Inflammatory macrophage (primary cell): ENCODE measurements around the gene ACCSL.

Experiments used
- DNase-seq, 2 donors: peaks; one replicate each; pipeline ENCODE4 v3.0.0-alpha.2; 2020 to 2022

The ACCSL gene

GRCh38 chr11:44065841-44066731 is 18.3 kb downstream of the ACCSL start, which contains the start of gene ACCS:
Gene ACCS (plus strand): TSS chr11:44066270. CDS start chr11:44067628, 1,358 bp downstream.
- DNase-seq, result peak; percentile 84 to 91

DNA sequence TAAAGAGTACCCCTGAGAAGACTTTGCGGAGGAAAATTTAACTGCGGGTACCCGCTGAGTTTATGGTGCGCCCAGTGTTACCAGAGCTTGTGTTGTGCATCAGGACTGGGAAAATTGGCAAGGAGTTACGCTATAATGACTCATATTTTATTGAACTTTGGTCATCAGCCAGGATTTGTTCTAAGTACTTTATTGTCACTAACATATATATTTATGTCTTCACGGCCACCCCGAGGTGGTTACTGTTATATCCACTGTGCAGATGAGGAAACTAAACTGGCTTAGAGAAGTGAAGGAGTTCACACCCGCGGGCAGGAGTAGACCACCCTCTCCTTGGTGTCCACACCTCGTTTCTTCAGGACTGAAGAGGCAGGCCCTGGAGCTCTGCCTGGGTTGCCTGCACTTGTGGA is 19.0 kb downstream of the ACCSL start:
- peak; percentile 5 to 30 for DNase-seq

DNA sequence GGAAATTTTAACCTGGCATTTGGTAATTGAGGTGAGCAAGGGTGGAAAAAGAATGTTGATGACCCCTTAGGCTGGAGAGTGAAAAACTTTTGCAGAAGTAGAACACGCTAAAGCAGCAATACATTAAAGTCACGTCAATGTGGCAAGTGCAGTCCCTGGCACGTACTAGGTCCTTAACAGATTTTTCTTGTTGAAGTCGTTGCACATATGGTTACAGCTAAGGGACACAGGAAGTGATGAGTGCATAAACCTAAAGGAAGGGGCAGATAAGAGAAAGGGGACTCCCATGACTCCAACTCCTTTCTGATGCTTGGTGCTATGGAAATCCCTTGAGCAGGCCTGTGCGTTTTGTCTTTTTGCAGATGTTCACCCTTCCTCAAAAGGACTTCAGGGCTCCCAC is 19.5 kb downstream of the ACCSL start:
- DNase-seq, result peak; percentile 46 to 60

DNA sequence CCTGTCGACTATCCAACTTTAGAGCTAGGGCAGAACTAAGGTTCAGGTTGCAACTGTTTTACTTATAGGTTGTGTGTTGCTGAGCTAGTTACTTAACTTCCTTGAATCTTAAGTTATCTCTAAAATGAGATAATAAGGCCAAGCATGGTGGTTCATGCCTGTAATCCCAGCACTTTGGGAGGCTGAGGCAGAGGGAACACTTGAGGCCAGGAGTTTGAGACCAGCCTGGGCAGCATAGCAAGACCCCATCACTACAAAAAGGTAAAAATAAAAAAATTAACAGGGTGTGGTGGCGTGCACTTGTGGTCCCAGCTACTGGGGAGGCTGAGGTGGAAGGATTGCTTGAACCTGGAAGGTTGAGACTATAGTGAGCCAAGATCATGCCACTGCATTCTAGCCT is 20.4 kb downstream of the ACCSL start:
- no peak for DNase-seq

- no peak for DNase-seq
These were observed 23.4 kb downstream of the ACCSL start for GRCh38 chr11:44071157-44071556.

DNA sequence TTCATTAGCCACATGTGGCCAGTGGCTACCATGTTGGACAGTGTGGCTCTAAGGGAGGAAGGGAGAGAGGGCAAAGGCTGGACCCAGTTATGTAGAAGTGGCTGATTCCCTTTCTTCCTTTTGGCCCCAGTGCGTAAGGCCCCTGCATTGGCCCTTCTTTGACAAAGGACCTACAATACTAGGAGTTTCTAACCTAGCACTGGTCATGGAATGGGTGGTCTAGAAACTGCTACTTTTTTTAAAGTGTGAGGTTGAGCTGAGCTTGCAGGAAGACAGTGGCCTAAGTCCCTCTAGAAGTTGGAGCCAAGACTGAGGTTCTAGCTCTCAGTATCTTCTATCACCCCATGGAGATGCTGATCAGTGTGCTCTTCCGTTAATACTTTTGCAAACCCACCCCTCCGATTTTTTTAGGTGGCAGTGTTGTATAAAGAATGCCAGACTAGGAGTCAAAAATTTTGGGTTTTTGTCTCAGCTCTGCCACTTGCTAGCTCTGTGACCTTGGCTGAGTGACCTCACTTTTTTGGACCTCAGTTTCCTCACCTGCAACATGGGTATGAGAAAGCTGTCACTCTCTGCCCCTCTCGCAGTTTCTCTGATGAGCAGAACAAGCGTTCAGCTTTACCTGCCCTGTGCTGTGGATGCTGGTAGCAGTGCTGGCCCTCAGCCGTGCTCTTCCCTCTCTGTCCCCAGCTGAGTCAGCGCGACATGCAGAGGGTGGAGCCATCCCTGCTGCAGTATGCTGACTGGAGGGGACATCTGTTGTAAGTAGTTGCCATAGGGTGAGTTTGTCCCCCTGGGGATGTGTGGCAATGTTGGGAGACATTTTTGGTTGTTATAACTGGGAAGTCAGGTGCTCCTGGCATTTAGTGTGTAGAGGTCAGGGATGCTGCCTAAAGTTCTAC is 25.2 kb downstream of the ACCSL start:
- no peak for DNase-seq

DNA sequence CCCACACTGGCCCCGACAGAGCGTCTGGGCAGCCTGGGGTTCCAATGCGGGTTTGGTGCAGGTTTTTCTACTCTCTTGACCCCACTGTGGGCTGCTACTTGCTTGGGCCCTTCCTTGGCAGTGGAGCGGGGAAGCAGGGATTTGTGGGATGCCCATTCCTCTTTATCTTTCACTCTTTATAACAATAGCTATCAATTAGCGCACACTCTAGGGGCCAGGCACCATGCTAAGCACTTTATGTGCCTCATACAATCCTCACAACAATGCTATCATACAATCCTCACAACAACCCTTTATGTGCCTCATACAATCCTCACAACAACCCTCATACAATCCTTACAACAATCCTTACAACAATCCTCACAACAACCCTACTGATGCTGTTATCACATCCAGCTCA is 31.0 kb downstream of the ACCSL start:
- no peak for DNase-seq

GRCh38 chr11:44079376-44079775 is 31.6 kb downstream of the ACCSL start:
- DNase-seq, result no peak

DNA sequence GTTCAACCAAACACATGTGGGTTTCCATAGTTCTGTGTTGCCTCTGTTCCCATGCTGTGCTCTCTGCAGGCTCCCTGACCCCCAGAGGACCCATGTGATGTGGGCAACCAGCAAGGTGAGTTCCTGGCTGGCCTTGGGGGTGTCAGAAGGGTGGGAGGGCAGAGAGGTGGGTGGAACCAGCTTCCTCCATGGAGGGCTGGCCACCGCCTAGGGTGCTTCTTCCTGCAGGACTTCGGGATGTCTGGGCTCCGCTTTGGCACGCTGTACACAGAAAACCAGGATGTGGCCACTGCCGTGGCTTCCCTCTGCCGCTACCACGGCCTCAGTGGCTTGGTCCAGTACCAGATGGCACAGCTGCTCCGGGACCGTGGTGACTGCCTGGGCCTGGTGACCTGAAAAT is 33.2 kb downstream of the ACCSL start:
- DNase-seq, result no peak

- no peak for DNase-seq
These were observed 34.9 kb downstream of the ACCSL start for GRCh38 chr11:44082645-44083044.

DNA sequence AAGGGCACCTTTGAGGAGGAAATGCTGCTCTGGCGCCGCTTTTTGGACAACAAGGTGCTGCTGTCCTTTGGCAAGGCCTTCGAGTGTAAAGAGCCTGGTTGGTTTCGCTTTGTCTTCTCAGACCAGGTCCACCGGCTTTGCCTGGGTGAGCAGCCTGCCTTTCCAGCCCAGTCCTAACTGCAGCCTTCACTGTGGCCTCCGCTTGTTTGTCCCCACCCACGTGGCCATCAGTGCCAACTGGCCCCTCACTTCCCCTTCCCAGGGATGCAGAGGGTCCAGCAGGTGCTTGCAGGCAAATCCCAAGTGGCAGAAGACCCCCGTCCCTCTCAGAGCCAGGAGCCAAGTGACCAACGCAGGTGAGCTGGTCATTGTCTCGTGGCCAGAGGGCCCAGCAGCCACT is 35.7 kb downstream of the ACCSL start:
- no peak for DNase-seq

GRCh38 chr11:44083906-44084305 is 36.1 kb downstream of the ACCSL start:
- no peak for DNase-seq

GRCh38 chr11:44085330-44085729 is 37.5 kb downstream of the ACCSL start:
- DNase-seq, result no peak

- DNase-seq, result no peak
These were observed 40.6 kb downstream of the ACCSL start for GRCh38 chr11:44088377-44088776.

- no peak for DNase-seq
These were observed 41.1 kb downstream of the ACCSL start for GRCh38 chr11:44088871-44089270.

- no peak for DNase-seq
These were observed 42.8 kb downstream of the ACCSL start for GRCh38 chr11:44090539-44090938.

GRCh38 chr11:44094260-44094868 is 46.6 kb downstream of the ACCSL start:
- peak; percentile 80 to 83 for DNase-seq

DNA sequence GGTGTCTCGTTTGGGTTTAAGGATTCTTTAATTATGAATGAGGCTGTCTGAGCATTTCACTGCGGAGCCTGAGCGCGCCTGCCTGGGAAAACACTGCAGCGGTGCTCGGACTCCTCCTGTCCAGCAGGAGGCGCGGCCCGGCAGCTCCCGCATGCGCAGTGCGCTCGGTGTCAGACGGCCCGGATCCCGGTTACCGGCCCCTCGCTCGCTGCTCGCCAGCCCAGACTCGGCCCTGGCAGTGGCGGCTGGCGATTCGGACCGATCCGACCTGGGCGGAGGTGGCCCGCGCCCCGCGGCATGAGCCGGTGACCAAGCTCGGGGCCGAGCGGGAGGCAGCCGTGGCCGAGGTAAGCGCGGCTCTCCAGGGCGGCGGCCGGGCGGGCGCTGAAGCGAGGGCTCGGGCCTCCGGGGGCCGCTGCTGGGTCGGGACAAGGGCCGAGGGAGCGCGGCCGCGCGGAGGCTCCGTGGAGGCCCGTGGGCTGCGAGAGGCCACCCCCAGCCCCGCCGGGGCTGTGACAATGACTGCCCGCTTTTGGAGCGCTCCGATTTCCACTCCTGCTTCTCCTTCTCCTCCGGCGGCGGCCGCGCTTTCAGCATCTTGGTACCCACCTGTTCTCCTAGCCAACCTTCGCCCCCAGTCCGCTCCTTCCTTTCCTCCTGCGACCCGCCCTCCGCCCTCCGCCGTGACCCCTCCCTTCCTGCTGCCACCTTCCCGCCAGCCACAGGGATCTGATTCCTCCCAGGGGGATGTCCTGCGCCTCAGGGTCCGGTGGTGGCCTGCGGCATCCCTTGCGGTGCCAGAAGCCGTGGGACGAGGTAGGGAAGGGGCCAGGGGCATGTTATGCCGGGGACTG is 48.0 kb downstream of the ACCSL start, which contains the start of gene EXT2:
Gene EXT2 (plus strand): TSS at position 173 of the 854 bp plus-strand sequence. CDS start 12,035 bp downstream, outside the sequence.
- DNase-seq, result peak; percentile 80 to 88

DNA sequence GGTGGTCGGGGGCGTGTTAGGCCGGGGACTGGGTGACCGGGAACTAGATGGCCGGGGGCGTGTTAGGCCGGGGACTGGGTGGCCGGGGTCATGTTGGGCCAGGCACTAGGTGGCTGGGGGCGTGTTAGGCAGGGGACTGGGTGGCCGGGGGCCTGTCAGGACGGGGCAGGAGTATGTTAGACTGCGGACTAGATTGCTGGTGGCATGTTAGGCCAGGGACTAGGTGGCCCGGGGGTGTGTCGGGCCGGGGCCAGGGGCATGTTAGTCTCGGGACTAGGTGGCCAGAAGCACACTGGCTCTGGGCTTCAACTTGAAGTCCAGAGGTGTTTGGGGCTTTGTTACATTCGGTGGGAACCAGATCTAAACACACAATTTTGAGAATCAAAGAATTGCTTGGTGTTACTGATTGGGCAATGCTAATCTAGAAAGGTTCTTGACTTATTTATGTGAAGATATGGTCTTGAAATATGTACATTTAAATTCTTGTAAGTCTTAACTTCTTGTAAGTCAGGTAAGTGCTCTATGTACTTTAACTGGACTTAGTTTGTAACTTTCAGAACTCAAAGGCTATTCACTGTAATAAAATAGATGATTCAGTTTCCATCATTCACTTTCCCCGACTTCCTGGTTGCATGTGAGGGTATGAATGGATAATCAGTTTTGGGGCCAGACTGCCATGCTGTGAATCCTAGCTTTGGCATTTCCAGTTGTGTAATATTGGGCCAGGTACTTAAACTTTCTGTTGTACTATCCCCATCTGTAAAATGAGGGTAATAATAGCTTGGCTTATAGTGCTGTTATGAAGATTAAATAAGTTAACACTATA is 48.8 kb downstream of the ACCSL start:
- DNase-seq, result no peak

GRCh38 chr11:44097821-44098220 is 50.0 kb downstream of the ACCSL start:
- no peak for DNase-seq

- DNase-seq, result no peak
These were observed 53.3 kb downstream of the ACCSL start for GRCh38 chr11:44101098-44101497.
